ENCODE data around the gene TP53RK. TPM values are rescaled to one million over a fixed set of nuclear protein-coding genes. Genes with fewer than 3 reads are reported as not detected.

Gene TP53RK
- total RNA-seq, 1 donor from 2014 or later: 13.3 TPM

DNA sequence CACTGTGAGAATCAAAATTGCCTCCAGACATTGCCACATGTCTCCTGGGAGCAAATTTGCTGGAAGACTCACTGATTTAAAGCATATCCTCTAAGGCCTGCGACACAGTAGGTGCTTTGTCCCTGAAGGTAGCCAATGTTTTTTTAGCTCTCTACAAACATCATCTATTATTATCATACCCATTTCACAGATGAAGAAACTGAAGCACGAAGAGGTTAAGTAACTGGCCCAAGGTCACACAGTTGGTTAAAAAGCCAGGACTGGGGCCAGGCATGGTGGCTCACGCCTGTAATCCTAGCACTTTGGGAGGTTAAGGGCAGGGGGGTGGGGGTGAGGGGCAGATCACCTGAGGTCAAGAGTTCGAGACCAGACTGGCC lies 50.4 kb downstream of the TP53RK start:
- ATAC-seq (no peak), DNase-seq (no peak)
- no peaks in the 10 kb centered on the region for H3K9me3 ChIP-seq
- H3K27me3 ChIP-seq: no peaks in the 10 kb centered on the region
- TF ChIP-seq, protein P1, sequence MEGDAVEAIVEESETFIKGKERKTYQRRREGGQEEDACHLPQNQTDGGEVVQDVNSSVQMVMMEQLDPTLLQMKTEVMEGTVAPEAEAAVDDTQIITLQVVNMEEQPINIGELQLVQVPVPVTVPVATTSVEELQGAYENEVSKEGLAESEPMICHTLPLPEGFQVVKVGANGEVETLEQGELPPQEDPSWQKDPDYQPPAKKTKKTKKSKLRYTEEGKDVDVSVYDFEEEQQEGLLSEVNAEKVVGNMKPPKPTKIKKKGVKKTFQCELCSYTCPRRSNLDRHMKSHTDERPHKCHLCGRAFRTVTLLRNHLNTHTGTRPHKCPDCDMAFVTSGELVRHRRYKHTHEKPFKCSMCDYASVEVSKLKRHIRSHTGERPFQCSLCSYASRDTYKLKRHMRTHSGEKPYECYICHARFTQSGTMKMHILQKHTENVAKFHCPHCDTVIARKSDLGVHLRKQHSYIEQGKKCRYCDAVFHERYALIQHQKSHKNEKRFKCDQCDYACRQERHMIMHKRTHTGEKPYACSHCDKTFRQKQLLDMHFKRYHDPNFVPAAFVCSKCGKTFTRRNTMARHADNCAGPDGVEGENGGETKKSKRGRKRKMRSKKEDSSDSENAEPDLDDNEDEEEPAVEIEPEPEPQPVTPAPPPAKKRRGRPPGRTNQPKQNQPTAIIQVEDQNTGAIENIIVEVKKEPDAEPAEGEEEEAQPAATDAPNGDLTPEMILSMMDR (IDR thresholded peaks at IDR 0.05): no peak
- no peak overlapping the region for H3K4me3 ChIP-seq
- no peak overlapping the region for H3K27ac ChIP-seq
- H3K4me1 ChIP-seq: no peaks in the 10 kb centered on the region
- intact Hi-C loops (cut with DNase I): no loop called here
- H3K36me3 ChIP-seq: no peaks in the 10 kb centered on the region

DNA sequence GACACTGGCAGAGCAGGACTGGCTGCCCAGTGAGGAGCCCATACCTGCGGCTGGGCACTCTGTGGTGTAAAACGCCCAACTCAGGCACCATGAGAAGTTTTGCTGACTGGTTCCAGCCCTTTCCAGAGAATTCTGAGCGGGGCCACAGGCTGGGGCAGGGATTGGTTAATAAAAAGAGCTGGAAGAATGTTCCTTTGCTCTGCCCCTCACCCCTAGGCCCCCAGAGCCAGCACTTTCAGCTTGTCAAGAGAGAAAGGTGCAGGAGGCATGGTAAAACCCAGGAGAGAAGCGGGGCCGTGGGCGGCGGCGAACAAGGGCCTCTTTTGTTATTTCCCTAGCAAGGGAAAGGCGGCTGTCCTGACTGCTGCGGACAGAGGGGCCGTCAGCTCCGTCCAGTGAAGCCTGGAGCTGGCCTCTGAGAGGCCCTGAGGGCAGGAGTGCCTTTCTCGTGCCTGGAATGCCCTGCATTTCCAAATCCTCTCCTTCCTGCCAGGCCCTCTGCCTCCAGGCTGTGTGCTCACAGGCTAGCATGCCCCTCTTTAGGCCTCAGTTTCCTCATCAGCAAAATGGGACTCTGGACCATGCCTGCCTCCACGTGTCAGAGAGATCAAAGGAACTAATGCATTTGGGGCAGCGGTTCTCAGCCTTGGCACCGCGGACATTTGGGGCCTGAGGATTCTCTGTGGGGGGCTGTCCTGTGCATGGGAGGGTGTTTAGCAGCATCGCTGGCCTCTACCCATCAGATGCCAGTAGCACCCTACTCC lies 50.9 kb downstream of the TP53RK start:
- no peaks in the 10 kb centered on the region for H3K9me3 ChIP-seq
- no peak for DNase-seq
- intact Hi-C loops (cut with DNase I): no loop called here
- H3K27ac ChIP-seq: no peak overlapping the region
- H3K27me3 ChIP-seq: no peaks in the 10 kb centered on the region
- no peaks in the 10 kb centered on the region for H3K4me1 ChIP-seq
- TF ChIP-seq, protein P1 (IDR thresholded peaks at IDR 0.05): no peak
- no peak overlapping the region for H3K4me3 ChIP-seq
- no peak for ATAC-seq
- no peaks in the 10 kb centered on the region for H3K36me3 ChIP-seq

DNA sequence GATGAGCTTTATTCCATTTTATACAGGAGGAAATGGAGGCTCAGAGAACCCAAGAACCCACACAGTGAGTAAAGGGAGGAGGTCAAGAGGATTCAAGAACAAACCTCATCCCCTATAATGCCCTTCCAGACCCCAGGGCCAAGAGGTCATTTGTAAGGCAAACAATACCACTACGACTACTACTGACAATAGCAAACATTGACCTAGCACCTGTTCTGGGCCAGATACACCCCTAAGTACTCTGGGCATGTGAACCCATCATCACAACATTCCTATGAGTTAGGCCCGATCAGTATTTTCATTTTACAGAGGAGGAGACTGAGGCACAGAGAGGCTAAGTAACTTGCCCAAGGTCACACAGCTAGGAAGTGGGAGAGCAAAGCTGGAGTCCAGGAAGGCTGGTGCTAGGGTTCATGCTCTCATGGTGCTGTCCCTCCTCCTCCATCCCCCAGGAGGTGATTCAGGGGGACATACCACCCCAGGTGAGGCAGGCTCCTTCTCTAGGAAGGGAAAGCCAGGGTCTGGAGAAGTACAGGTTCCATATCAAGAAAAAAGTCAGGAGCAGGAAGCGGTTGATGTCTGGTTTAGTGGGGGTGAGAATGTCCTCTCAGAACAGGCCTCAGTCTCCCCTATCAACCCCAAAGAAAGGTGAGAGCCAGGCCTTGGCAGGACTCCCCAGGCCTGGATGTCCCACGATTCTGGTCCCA lies 51.7 kb downstream of the TP53RK start:
- intact Hi-C loops (cut with DNase I): no loop called here
- no peak for ATAC-seq
- Histone ChIP-seq H3K4me1 (no peaks in the 10 kb centered on the region), H3K27me3 (no peaks in the 10 kb centered on the region), H3K9me3 (no peaks in the 10 kb centered on the region), H3K27ac (no peak overlapping the region), H3K36me3 (no peaks in the 10 kb centered on the region), H3K4me3 (no peak overlapping the region)
- TF ChIP-seq, protein P1 (IDR thresholded peaks at IDR 0.05): no peak
- DNase-seq: no peak

DNA sequence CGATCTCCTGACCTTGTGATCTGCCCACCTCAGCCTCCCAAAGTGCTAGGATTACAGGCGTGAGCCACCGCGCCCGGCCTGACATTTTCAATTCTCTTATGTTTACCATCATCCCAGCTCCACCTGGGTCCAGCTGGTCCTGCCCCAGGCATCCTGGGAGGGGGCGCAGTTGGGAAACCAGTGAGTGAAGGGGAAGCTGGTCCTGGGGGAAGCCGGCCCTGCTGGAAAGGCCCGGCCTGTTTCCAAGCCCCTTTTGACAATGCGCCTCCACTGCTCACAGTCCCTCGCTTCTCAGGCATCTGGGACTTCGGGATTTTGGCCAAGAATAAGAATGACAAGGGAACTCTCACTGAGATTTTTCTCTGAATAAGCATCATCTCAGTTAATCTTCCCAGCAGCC lies 52.2 kb downstream of the TP53RK start:
- TF ChIP-seq, protein P1 (IDR thresholded peaks at IDR 0.05): no peak
- no peaks in the 10 kb centered on the region for H3K4me1 ChIP-seq
- intact Hi-C loops (cut with DNase I): no loop called here
- DNase-seq: no peak
- no peaks in the 10 kb centered on the region for H3K9me3 ChIP-seq
- no peak overlapping the region for H3K27ac ChIP-seq
- no peak for ATAC-seq
- H3K36me3 ChIP-seq: no peaks in the 10 kb centered on the region
- no peaks in the 10 kb centered on the region for H3K27me3 ChIP-seq
- H3K4me3 ChIP-seq: no peak overlapping the region

DNA sequence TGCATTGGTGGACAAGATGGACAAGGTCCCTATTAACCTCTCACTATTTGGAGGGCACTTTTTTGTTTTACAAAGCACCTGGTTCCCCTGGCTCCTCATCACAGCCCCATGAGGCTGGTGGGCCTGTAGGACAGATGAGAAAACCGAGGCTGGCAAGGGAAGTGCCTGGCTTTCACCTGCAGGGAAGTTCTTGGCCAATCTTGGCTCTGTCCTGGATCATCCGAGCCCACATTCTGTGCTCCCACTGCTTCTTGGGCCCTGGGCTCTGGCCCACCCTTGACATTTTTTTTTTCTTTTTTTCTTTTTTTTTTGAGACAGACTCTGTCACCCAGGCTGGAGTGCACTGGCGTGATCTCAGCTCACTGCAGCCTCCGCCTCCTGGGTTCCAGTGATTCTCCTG lies 52.7 kb downstream of the TP53RK start:
- no peak overlapping the region for H3K4me3 ChIP-seq
- no peaks in the 10 kb centered on the region for H3K27me3 ChIP-seq
- no peak overlapping the region for H3K27ac ChIP-seq
- H3K9me3 ChIP-seq: no peaks in the 10 kb centered on the region
- DNase-seq (no peak), ATAC-seq (no peak)
- H3K4me1 ChIP-seq: no peaks in the 10 kb centered on the region
- no peaks in the 10 kb centered on the region for H3K36me3 ChIP-seq
- intact Hi-C loops (cut with DNase I): no loop called here
- TF ChIP-seq, protein P1 (IDR thresholded peaks at IDR 0.05): no peak
